H9 (cell line): ENCODE results near the gene CD84. TPM values are rescaled to one million over a fixed set of nuclear protein-coding genes. Genes with fewer than 3 reads are reported as not detected.

Experiments
- DNase-seq: peaks from one replicate; pipeline ENCODE4 v3.0.0-alpha.2; 2017
- H2AFZ ChIP-seq: one replicate; pipeline ENCODE4 v1.6.1; 2013; ENCODE audit warnings: mild to moderate bottlenecking, low read length, control low read depth, moderate library complexity
- H2AK5ac ChIP-seq: 2 replicates; pipeline ENCODE4 v1.6.1; 2013; ENCODE audit warnings: low read length, control low read depth, mixed read lengths; ENCODE audit not compliant: insufficient read length
- H2BK120ac ChIP-seq: one replicate; pipeline ENCODE4 v1.6.1; 2013; ENCODE audit warnings: low read depth, mild to moderate bottlenecking, low read length, control low read depth, inconsistent platforms; ENCODE audit not compliant: poor library complexity, severe bottlenecking
- H2BK12ac ChIP-seq: 2 replicates; pipeline ENCODE4 v1.6.1; 2013; ENCODE audit warnings: low read length, control low read depth, mixed read lengths, low read depth; ENCODE audit not compliant: insufficient read length
- H2BK15ac ChIP-seq: 2 replicates; pipeline ENCODE4 v1.6.1; 2013; ENCODE audit warnings: low read depth, low read length, control low read depth
- H2BK20ac ChIP-seq: one replicate; pipeline ENCODE4 v1.6.1; 2013; ENCODE audit warnings: low read depth, mild to moderate bottlenecking, low read length, control low read depth, inconsistent platforms; ENCODE audit not compliant: poor library complexity, severe bottlenecking
- H2BK5ac ChIP-seq: 2 replicates; pipeline ENCODE4 v1.6.1; 2013; ENCODE audit warnings: low read length, control low read depth, mixed read lengths; ENCODE audit not compliant: insufficient read length
- H3K14ac ChIP-seq: 2 replicates; pipeline ENCODE4 v1.6.1; 2013; ENCODE audit warnings: low read length, control low read depth; ENCODE audit not compliant: insufficient read depth
- H3K18ac ChIP-seq: 2 replicates; pipeline ENCODE4 v1.6.1; 2013; ENCODE audit warnings: low read depth, mild to moderate bottlenecking, mixed read lengths, low read length, control low read depth; ENCODE audit not compliant: insufficient read length
- H3K23ac ChIP-seq: 2 replicates; pipeline ENCODE4 v1.6.1; 2013; ENCODE audit warnings: low read length, control low read depth, mixed read lengths, low read depth; ENCODE audit not compliant: insufficient read length
- H3K23me2 ChIP-seq: 2 replicates; pipeline ENCODE4 v1.6.1; 2013; ENCODE audit warnings: low read depth, mild to moderate bottlenecking, mixed read lengths, low read length, control low read depth; ENCODE audit not compliant: insufficient read length, poor library complexity, severe bottlenecking
- H3K27ac ChIP-seq: 2 replicates; pipeline ENCODE4 v1.5.1; 2013; ENCODE audit warnings: low read length, control low read depth, mixed read lengths, low read depth; ENCODE audit not compliant: insufficient read length
- H3K27me3 ChIP-seq: 2 replicates; pipeline ENCODE4 v1.6.1; 2013; ENCODE audit warnings: low read length, control low read depth, inconsistent platforms; ENCODE audit not compliant: insufficient read depth
- H3K4ac ChIP-seq: 2 replicates; pipeline ENCODE4 v1.6.1; 2013; ENCODE audit warnings: low read depth, mild to moderate bottlenecking, control low read depth, inconsistent platforms, low read length, moderate library complexity
- H3K4me1 ChIP-seq: 2 replicates; pipeline ENCODE4 v1.6.1; 2013; ENCODE audit warnings: low read length, control low read depth, inconsistent platforms; ENCODE audit not compliant: insufficient read depth
- H3K4me2 ChIP-seq: 2 replicates; pipeline ENCODE4 v1.6.1; 2013; ENCODE audit warnings: low read length, control low read depth, mixed read lengths; ENCODE audit not compliant: insufficient read length, insufficient read depth
- H3K56ac ChIP-seq: 2 replicates; pipeline ENCODE4 v1.6.1; 2013; ENCODE audit warnings: low read depth, mild to moderate bottlenecking, mixed read lengths, low read length, control low read depth; ENCODE audit not compliant: insufficient read length
- H3K79me1 ChIP-seq: 2 replicates; pipeline ENCODE4 v1.6.1; 2013; ENCODE audit warnings: low read depth, mild to moderate bottlenecking, moderate library complexity, low read length, control low read depth, inconsistent platforms; ENCODE audit not compliant: insufficient read depth, poor library complexity, severe bottlenecking
- H3K79me2 ChIP-seq: 2 replicates; pipeline ENCODE4 v1.6.1; 2013; ENCODE audit warnings: low read length, control low read depth, inconsistent platforms; ENCODE audit not compliant: insufficient read depth
- H3K9ac ChIP-seq: 2 replicates; pipeline ENCODE4 v1.6.1; 2013; ENCODE audit warnings: low read length, control low read depth, mixed read lengths; ENCODE audit not compliant: insufficient read length; ENCODE audit errors: extremely low read depth
- H3K9me3 ChIP-seq: one replicate; pipeline ENCODE4 v1.6.1; 2013; ENCODE audit warnings: low read depth, low read length, inconsistent platforms; ENCODE audit not compliant: control insufficient read depth
- H3T11ph ChIP-seq: one replicate; pipeline ENCODE4 v1.6.1; 2013; ENCODE audit warnings: mild to moderate bottlenecking, low read length, control low read depth, inconsistent platforms
- H4K20me1 ChIP-seq: one replicate; pipeline ENCODE4 v1.6.1; 2013; ENCODE audit not compliant: control insufficient read depth, insufficient read length, insufficient read depth
- H4K5ac ChIP-seq: 2 replicates; pipeline ENCODE4 v1.6.1; 2013; ENCODE audit warnings: low read depth, mild to moderate bottlenecking, mixed read lengths, low read length, control low read depth; ENCODE audit not compliant: insufficient read length
- H4K8ac ChIP-seq: replicated peaks from 2 replicates; pipeline ENCODE4 v1.6.1; 2013; ENCODE audit warnings: low read length, control low read depth, mixed read lengths, low read depth; ENCODE audit not compliant: insufficient read length
- H4K91ac ChIP-seq: 2 replicates; pipeline ENCODE4 v1.6.1; 2013; ENCODE audit warnings: low read depth, mild to moderate bottlenecking, moderate library complexity, mixed read lengths, low read length, control low read depth; ENCODE audit not compliant: insufficient read length
- H3K27ac Mint-ChIP-seq, 3 experiments: 2 replicates in 2 of 3; 3 replicates in 1 of 3; pipeline ENCODE4 v1.8.0; 2020 to 2021; ENCODE audit warnings: mixed read lengths in 3 of 3, mild to moderate bottlenecking in 1 of 3, moderate library complexity in 1 of 3
- H3K27me3 Mint-ChIP-seq: 2 replicates; pipeline ENCODE4 v1.8.0; 2021; ENCODE audit warnings: low read depth, mild to moderate bottlenecking, moderate library complexity, mixed read lengths
- H3K36me3 Mint-ChIP-seq, 3 experiments: 2 replicates in 2 of 3; 3 replicates in 1 of 3; pipeline ENCODE4 v1.8.0; 2020 to 2021; ENCODE audit warnings: low read depth in 3 of 3, mixed read lengths in 3 of 3; ENCODE audit not compliant: insufficient read depth in 1 of 3
- H3K4me1 Mint-ChIP-seq, 2 experiments: 2 replicates each; pipeline ENCODE4 v1.8.0; 2020; ENCODE audit warnings: mixed read lengths in 2 of 2
- H3K4me3 Mint-ChIP-seq, 2 experiments: 2 replicates in 1 of 2; 3 replicates in 1 of 2; pipeline ENCODE4 v1.8.0; 2020 to 2021; ENCODE audit warnings: mild to moderate bottlenecking in 2 of 2, mixed read lengths in 2 of 2, moderate library complexity in 1 of 2
- H3K9me3 Mint-ChIP-seq, 2 experiments: 2 replicates in 1 of 2; 3 replicates in 1 of 2; pipeline ENCODE4 v1.8.0; 2020; ENCODE audit warnings: mild to moderate bottlenecking in 2 of 2, mixed read lengths in 2 of 2, moderate library complexity in 1 of 2
- WGBS: extraction: QIAGEN DNeasy Blood & Tissue Kit; methylation state at CpG from one replicate; pipeline ENCODE4 v1.1.7; 2013; ENCODE audit warnings: missing lambda C conversion rate, low lambda C conversion rate, mixed read lengths; ENCODE audit not compliant: insufficient read length; ENCODE audit errors: extremely low coverage; 5-methylcytosine and 5-hydroxymethylcytosine counted together
- total RNA-seq: library from RNA; stranded (reverse); gene quantifications from 2 replicates; pipeline ENCODE4 v1.2.1, GENCODE V29; 2021
- TF ChIP-seq, protein P1 (sequence below): fragments of 200-600 bp; sonication (generic); conservative IDR thresholded peaks from 3 replicates; pipeline ENCODE4 v1.8.0; 2021; ENCODE audit warnings: antibody characterized with exemption, mild to moderate bottlenecking

The CD84 gene
- total RNA-seq, 1 experiment from 2014 or later = not detected

DNA sequence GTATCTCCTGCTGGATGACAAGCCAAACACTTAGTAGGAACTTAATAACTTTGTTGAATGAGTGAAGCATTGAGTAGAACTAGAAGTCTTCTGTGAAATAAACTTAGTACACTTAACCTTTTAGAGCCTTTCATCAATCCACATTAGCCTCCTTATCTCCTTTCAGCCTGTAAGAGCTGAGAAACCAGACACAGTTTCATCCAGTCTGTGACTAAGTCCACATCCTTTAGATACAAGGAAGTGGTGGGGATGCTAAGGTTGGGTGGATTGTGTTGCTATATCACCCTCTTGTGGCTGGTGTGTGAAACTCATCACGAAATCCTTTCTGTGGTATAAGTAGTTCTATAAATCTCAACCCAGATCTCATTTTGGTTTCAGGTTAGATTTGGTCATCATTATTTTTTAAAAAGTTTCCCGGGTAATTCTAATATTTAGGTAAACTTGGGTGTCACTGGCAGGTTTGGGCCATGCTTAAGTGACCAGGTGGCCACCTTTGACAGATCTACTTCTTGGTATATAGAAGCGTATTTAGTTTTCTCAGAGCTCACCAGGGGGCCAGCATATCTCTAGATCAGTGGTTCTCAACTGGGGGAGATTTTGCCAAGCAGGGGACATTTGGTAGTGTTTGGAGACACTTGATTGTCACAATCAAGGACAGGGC lies 27.8 kb upstream of the CD84 start:
- no peaks in the 10 kb centered on the region; the same call in 1 of the 2 replicates for H3K27me3 Mint-ChIP-seq
- Histone ChIP-seq H2BK5ac (no peak overlapping the region), H3T11ph (no peak overlapping the region), H3K27me3 (no peaks in the 10 kb centered on the region), H3K27ac (no peak overlapping the region), H3K23me2 (no peaks in the 10 kb centered on the region), H2AFZ (no peak overlapping the region), H4K8ac (no peak overlapping the region), H3K9me3 (no peaks in the 10 kb centered on the region), H3K4me1 (no peaks in the 10 kb centered on the region), H3K79me2 (no peaks in the 10 kb centered on the region), H3K4me2 (no peak overlapping the region), H2BK20ac (no peak overlapping the region), H2AK5ac (no peak overlapping the region), H4K91ac (no peak overlapping the region), H2BK12ac (no peak overlapping the region), H2BK120ac (no peak overlapping the region), H3K14ac (no peak overlapping the region), H3K18ac (no peak overlapping the region), H3K23ac (no peak overlapping the region), H3K79me1 (no peaks in the 10 kb centered on the region), H3K9ac (no peak overlapping the region), H4K20me1 (no peaks in the 10 kb centered on the region), H4K5ac (no peak overlapping the region), H3K56ac (no peak overlapping the region), H2BK15ac (no peak overlapping the region), H3K4ac (no peak overlapping the region)
- H3K9me3 Mint-ChIP-seq = peaks cover 15 to 20% of the 10 kb centered on the region in 2 experiments
- peaks cover 4 to 12% (median 9%) of the 10 kb centered on the region in 3 experiments; a peak in 5 of 7 replicates for H3K36me3 Mint-ChIP-seq
- no CpG with 5 or more reads among the region's 3 CpGs for WGBS
- H3K27ac Mint-ChIP-seq = peak overlapping the region in 1 of 3 experiments; percentile 81; a peak in 2 of 7 replicates
- TF ChIP-seq, protein P1, sequence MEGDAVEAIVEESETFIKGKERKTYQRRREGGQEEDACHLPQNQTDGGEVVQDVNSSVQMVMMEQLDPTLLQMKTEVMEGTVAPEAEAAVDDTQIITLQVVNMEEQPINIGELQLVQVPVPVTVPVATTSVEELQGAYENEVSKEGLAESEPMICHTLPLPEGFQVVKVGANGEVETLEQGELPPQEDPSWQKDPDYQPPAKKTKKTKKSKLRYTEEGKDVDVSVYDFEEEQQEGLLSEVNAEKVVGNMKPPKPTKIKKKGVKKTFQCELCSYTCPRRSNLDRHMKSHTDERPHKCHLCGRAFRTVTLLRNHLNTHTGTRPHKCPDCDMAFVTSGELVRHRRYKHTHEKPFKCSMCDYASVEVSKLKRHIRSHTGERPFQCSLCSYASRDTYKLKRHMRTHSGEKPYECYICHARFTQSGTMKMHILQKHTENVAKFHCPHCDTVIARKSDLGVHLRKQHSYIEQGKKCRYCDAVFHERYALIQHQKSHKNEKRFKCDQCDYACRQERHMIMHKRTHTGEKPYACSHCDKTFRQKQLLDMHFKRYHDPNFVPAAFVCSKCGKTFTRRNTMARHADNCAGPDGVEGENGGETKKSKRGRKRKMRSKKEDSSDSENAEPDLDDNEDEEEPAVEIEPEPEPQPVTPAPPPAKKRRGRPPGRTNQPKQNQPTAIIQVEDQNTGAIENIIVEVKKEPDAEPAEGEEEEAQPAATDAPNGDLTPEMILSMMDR = peak; percentile 86
- peaks cover 23 to 42% of the 10 kb centered on the region in 2 experiments for H3K4me1 Mint-ChIP-seq
- DNase-seq = peak; percentile 53
- H3K4me3 Mint-ChIP-seq = no peak overlapping the region
